IPS-NIHi7 (cell line): Measurements from ENCODE around the gene HMGCLL1.
A peak's percentile ranks its signal among the peaks of the same experiment; 100 is the strongest.

ENCODE experiments used
- DNase-seq: peaks from one replicate; pipeline ENCODE4 v3.0.0; 2012; ENCODE audit warnings: mixed read lengths; ENCODE audit errors: extremely low spot score

HMGCLL1 gene

DNA sequence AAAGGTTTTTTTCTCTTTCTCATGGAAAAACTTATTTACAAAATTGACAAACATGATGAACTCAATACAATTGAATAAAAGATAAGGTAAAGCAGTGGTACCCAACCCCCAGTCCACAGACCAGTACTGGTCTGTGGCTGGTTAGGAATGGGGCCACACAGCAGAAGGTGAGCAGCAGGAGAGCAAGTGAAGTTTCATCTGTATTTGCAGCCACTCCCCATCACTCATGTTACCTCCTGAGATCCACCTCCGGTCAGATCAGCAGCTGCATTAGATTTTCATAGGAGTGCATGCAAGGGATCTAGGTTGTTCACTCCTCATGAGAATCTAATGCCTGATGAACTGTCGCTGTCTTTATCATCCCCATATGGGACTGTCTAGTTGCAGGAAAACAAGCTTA lies 47.5 kb downstream of the HMGCLL1 start:
- DNase-seq = no peak

DNA sequence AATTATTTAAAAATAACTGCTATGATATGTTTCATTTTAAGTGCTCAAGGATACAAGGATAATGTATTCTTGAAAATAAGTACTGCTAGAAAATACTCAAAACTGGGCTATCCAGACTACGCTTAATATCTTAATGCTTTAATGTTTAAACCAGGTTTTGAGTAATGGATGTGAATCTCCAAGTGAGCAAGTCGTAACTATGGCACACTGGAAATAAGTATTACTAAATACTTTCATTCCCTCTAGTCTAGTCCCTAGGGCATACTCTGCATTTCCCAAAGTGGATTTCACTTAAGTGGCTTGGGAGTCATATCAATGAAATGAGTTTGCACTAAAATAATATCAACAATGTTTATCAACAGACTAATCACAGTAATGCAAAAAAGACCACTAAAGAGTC lies 48.1 kb downstream of the HMGCLL1 start:
- DNase-seq = no peak

DNA sequence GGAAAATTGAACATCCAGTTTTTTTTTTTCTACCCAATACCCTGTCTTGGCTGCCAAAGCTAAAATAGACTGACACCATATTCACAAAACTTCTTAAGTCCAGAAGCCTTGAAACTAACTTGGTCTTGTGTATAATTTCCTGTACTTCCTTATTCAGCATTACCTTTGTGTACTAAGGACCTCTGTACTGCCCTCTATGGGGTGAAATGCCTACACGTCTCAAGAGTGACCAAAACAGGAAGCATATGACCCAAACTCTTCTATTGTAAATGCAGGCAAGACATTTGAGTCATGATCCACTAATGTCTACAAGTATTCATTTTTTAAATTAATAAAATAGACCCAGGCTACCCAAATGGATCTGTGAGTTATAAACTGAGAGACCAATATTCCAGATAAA lies 50.4 kb downstream of the HMGCLL1 start:
- DNase-seq = peak; percentile 26

GRCh38 chr6:55524441-55524840 lies 54.6 kb downstream of the HMGCLL1 start:
- no peak for DNase-seq

- DNase-seq = no peak
Measured at GRCh38 chr6:55518529-55519060, 60.4 kb downstream of the HMGCLL1 start.

GRCh38 chr6:55516736-55517135 lies 62.3 kb downstream of the HMGCLL1 start:
- no peak for DNase-seq

DNA sequence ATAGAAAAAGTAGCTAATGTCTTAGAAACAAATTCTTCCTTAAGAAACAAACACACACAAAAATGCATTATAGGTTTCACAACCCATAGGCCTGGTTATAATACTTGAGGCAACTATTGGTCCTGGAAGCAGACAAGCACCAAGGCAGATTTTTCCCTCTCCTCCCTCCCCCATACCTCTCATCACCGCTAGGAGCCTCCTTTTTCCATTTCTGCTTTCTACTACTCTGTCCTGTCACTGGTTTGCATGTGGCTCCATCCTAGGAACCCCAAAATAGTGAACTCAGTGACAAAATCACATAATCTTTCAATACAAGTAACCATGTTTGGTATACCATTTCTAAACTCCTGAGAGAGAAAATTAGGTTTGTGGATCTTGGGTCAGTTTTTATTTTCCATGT lies 66.1 kb downstream of the HMGCLL1 start:
- DNase-seq = peak; percentile 15

DNA sequence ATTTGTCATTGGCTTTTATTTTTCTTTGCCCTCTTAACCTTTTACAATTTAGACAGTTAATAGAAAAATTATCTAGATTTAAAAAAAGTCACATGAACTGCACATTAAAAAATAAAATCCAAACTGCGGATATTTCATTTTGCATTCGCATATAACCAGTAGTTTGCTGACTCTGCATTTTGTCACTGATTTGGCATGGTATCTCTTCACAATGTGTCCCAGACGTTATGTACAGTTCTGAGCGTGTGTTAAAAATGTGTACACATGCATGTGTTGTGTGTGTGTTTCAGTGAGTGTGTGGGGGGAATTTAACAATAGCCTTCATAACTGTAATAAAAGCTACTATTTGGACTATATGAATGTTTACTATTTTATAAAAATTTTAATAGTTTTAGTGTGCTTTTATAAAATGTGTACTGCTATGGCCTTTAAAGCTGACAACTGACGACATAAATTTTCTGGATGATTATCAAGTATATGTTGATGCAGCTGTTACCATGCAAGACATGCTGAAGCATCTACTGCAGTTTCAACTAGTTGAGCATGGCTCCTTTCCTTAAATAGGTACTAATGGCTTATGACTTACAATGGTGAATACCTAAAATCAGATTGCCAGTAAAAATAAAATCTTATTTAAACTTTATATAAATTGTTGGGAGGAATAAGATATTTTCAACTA lies 67.7 kb downstream of the HMGCLL1 start:
- no peak for DNase-seq

GRCh38 chr6:55499591-55499990 lies 79.4 kb downstream of the HMGCLL1 start:
- no peak for DNase-seq

DNA sequence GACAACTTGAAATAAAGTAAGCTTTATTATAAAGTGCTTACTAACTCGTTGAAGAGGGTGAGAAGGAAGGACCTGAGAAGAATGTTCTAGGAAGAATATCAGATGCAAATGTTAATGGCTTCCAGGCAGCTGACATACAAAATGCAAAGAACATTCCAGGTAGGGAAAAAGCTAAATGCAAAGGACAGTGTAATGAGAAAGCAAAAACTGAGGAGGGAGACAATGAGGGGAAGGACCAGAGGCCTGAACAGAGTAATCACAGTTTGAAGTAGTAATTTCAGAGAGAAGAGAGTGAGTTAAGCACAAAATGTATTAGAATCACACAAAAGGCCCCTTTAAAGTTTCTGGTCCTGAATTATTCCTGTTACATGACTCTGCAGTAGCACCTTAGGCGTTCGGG lies 81.3 kb downstream of the HMGCLL1 start:
- peak; percentile 9 for DNase-seq

DNA sequence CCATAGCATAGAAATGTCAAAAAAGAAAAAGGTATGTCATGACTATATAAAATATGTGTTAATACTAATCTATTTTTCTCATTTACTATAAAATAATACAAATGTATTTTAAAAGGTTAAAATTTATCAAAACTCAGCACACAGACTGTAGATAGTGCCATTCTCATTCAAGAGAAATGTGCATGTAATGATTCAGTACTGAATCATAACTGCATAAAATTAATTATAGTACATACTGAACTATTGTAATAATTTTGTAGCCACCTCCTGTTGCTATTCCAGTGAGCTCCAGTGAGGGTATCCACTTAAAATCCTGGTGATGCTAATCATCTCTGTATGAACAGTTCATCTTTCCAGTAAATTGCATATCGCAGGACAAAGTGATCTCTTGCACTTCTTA lies 82.8 kb downstream of the HMGCLL1 start:
- DNase-seq = no peak

DNA sequence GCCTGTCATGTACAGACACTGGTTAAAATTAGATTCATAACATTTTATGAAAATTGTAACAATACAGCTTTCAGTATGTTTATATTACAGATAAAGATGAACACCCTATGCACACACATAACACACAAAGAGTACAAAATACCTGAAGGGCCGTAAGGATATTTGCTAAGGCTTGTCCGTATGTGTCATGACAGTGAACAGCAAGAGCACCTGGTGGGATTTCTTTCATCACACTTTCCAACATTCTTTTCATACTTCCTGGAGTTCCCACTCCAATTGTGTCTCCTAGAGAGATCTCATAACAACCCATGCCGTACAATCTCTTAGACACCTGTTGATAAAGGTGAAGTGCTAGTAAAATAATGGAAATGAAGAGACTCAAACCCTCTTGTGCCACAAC lies 83.7 kb downstream of the HMGCLL1 start:
- DNase-seq = no peak

DNA sequence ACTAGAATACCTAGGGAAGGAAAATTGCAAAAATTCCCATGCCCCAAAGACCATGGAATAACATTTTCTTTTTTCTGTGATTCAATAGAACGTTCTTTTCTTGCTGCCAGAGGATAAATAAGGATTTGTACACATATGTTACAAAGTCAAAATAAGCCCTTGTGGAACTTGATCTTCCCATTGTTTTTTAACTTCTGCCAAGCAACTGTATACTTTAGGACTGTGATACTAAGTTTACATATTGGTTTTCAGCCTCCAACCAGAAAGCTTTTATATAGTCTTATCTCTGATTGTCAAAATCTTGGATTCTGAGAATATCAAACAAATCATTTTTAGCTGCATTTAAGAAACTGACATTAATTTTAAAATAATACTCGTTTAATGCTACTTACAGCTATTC lies 84.6 kb downstream of the HMGCLL1 start:
- DNase-seq = no peak

DNA sequence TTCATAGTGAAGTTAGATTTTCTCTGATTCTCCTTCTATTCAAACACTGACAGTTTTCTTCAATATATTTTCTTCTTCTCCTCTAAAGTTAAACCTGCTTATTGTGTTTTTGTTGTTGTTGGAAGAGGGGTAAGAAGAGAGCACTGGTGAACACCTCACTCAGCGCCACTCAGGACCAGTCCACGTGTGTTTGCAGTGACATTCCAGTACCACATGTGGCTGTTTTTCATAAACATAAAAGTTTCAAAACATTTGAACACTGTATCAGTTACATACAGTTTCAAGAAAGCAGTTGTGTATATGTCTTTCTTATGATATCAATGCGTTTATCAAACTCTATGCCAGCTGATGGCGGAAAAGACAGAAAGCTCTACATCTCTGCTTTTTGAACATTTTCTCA lies 86.7 kb downstream of the HMGCLL1 start:
- DNase-seq = no peak

GRCh38 chr6:55490871-55491270 lies 88.1 kb downstream of the HMGCLL1 start:
- no peak for DNase-seq

DNA sequence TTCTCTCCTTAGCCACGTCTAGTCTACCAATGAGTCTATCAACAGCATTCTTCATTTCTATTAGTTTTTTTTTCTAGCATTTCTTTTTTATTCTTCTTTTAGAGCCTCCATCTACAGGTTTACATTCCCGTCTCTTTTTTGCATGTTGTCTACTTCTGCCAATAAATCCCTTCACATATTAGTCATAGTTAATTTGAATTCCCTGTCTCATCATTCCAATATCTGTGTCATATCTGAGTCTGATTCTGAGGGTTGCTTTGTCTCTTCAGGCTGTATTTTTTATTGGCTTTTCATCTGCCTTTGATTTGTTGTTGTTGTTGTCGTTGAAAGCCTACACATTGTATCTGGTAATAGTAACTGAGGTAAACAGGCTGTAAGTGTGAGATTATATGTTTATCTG lies 104.6 kb downstream of the HMGCLL1 start:
- DNase-seq = no peak

- no peak for DNase-seq
Measured at GRCh38 chr6:55473722-55474121, 105.3 kb downstream of the HMGCLL1 start.

GRCh38 chr6:55469951-55470366 lies 109.0 kb downstream of the HMGCLL1 start:
- no peak for DNase-seq

DNA sequence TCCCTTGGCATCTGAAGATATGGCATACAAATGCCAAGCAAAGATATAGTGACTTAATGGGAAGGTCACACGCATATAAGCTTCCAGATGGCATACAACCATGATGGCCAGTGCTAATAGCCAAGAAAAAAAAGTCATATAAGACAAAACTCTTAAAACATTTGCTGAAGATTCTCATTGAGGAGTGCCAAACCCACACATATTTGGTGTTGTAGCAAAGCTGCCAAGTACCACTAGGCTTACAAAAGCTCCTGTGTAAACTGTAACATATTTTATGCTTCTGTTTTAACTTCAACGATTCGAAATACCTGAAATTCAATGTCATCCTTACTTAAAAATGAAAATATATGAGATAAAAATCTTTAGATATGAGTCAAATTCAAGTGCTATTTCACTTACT lies 123.0 kb downstream of the HMGCLL1 start:
- no peak for DNase-seq

DNA sequence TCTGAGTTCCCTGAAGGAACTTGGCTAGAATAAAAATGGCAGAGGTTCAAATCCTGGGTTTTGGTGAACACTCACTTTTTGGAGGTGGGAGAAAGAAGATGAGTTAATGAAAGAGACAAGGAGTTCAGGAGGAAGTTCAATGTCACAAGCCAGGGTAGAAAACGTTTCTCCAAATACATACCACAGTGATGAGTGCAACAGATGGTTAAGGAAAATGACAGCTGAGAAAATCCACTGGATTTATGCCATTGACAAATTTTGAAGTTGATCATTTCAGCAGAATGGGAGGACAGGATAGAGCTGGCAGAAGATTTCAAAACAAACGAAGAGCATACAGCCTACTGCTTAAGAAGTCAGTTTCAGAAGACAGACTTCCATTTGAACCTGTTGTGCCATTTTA lies 129.0 kb downstream of the HMGCLL1 start:
- DNase-seq = no peak

DNA sequence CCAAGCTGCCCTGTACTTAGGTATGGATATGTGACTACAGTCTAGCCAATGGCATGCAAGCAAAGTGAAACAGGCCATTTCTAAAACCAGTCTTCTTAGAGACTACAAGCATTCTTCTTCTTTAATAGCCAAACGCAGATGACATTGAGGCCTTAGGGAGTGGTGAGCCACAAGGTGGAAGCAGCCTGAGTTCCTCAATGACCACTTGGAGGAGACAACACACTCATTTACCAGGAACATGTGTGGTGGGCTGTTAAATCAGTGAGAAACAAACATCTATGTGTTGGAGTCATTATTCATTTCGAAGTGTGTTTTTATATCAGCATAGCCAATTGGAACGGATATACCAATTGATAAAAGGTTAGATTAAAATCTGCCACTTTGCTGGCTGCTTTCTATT lies 129.8 kb downstream of the HMGCLL1 start:
- DNase-seq = peak; percentile 12

DNA sequence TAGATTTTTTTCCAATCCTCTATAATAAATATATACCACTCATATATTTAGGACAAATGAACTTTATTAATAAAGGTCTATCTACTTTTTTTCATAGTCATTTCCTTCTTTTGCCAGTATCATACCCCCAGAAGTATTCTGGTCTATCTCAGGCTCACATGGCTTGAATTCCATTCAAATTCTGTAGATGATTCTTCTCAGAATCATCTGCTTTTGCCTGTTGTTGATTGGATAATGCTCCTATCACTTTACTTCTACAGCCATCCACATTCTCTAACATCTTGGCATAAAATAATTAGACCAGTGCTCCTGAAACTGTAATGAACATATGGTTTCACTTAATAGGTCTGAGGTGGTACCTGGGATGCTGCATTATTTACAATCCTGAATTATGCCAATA lies 130.5 kb downstream of the HMGCLL1 start:
- no peak for DNase-seq

- no peak for DNase-seq
Measured at GRCh38 chr6:55447891-55448290, 131.1 kb downstream of the HMGCLL1 start.

DNA sequence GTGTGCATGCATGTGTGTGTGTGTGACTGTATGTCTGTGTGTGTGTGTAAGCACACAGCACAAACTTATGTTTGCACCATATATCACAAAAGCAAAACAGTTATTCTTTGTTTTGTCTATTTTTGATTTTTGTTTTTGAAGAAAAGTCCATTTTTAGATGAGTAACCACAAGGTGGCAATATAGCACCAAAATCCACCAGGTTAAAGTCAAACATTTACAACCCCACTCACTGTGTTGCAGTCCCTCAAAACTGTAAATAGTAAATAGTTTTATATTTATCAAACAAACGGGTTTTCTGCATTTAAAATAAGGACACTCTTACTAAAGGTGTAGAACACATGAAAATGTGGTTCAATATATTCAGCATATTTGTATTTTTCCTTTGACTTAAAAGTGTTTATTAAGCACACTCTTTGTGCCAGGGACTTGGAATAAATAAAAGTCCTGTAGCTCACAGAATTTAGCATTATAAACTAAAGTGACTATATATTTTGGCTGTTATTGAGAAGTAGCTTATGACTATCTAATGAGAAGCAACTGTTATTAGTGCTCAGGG lies 133.3 kb downstream of the HMGCLL1 start:
- DNase-seq = no peak
